Measurements from ENCODE around the gene OXCT2.

Gene OXCT2

DNA sequence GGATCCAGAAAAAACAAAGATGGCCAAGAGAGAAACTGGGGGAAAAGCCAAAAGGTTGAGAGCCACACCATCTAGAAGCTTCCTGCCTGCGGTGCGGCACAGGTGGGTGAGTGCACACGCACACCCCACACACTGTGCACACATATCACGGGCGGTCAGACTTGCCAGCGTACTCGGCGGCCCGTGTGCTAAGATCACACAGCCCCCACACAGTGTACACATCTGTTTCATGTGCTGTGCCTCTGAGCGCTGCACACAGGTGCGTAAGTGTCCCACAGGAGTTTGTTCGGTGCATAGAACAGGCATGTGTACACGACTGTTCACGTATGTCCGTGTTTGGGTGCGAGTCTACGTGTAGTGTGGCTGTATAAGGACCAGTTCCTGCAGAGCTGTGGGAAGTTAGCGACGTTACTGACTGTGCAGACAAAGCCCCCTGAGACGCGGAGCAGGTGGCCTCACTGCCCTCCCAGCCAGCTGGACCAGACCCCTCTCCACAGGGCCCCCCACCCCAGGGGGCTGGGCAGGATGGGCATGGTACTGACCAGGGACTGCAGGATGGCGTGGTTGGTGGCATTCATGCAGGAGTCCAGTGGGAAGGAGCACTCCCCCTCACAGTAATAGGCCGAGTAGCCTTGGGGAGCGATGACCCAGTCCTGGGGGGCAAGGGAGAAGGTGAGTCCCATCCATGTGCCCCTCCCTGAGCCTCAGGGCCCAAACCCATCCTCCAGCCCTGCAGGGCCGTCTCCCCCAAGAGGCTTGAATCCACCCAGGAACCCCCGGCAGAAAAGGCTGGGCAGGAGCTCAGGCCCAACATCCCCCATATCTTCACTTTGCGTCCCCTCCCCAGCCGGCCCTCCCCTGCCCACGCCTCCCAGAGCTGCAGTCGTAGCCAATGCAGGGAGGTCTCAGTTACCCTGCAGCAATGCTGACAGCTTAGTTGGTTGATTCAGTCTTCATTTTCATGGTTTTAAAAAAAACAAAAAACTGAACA lies 8.3 kb downstream of the OXCT2 start:
- DNase-seq (ENCODE audit: low read depth), result no peak

DNA sequence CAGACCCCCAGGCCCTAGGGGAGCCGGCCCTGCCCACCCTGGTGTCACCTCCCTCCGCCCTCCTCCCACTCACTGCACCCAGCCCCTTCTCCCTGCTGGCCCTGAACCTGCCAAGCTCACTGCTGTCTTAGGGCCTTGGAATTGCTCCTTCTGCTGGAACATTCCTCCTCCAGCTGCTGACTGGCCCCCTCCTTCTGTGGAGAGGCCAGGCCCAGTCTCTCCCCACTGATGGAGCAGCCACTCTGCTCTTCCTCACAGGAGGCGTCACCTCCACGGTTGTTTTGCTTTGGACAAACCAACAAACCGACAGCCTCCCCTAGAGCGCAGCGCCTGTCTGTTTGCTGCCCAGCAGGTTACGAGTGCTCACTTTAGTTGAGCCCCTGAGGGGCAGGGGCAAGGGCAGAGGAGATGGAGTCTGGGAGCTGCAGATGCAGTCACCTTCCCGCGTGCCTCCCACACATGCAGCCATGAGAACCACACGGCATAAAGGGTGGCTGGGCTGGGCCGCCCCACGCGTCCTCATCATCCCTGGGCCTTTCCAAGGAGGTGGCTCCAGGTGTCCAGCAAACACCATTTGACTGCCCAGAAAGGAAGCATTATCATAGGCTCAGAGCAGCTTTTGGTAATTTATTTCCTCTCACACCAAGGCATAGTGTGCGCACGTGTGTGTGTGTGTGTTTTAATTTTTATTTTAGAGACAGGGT lies 9.4 kb downstream of the OXCT2 start:
- DNase-seq (ENCODE audit: low read depth), result no peak

DNA sequence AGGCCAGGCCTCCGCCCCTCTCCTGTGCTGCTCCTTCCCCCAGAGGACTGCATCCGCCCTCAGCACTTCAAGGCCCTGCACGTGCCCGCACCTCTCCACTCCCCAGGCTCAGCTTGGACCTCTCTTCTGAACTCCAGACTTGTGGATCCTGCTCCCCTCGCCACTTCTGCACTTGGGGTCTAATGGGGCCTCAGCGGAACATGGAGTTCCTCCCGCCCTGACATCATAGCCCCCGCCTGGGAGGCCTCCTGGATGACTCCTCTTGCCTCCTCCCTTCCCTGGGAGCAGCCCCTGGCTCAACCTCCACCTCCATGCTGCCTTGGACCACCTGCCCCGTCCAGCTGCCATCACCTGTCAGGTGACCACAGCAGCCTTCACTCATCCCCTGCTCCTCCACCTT lies 10.1 kb downstream of the OXCT2 start:
- no peak for DNase-seq (ENCODE audit: low read depth)

DNA sequence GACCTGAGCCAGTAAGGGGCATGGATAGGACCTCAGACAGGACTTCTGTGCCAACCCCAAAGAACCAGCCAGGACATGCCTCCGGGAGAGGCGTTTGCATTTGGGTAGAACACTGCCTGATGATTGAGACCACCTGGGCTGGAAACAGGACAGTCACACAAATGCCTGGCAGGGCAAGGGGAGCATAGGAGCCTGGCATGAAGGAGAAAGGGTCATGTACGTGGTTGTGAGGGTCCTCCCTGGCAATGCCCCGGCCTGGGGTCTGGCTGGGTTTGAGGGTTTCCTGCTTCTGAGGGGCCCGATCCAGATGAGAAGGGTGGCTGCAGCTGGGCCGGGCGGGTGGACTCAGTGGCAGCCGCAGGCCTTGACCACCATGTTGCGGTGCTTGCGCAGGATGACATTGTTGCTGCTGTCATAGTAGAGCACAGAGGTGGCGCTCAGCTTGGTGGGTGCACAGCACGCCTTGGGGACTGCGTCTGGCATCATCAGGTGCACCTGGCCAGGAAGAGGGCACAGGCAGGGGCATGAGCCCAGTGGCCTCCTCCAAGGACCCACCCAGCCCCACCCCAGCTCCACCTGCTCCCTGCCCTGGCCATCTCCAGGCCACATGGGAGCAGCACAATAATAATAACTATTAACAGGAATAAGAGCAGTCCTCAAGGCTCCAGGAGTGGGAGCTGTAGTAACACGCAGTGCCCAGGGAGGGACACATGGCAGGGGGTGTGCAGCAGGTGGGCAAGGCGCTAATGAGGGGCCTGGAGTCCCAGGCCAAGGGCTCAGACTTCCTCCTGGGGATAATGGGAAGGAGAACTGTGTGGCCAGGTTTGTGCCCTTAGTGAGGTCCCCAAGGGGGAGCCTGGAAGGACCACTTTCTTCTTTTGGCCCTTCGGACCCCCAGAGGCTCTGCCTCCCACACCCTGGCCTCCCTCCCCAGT lies 10.8 kb downstream of the OXCT2 start:
- DNase-seq (ENCODE audit: low read depth), result no peak

DNA sequence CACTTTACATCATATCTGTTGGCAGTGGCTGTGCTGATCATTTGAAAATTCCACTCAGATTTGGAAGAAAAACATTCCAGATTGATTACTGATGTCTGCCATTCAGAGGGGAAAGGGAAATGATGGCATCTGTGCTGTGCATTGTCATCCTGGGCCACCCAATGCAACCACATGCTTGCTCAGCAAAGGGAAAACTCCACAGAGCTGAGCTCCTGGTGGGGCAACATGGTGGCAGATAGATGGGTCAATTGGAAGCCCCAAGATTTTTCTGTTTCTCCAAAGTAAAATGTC lies 11.8 kb downstream of the OXCT2 start:
- no peak for DNase-seq (ENCODE audit: low read depth)

DNA sequence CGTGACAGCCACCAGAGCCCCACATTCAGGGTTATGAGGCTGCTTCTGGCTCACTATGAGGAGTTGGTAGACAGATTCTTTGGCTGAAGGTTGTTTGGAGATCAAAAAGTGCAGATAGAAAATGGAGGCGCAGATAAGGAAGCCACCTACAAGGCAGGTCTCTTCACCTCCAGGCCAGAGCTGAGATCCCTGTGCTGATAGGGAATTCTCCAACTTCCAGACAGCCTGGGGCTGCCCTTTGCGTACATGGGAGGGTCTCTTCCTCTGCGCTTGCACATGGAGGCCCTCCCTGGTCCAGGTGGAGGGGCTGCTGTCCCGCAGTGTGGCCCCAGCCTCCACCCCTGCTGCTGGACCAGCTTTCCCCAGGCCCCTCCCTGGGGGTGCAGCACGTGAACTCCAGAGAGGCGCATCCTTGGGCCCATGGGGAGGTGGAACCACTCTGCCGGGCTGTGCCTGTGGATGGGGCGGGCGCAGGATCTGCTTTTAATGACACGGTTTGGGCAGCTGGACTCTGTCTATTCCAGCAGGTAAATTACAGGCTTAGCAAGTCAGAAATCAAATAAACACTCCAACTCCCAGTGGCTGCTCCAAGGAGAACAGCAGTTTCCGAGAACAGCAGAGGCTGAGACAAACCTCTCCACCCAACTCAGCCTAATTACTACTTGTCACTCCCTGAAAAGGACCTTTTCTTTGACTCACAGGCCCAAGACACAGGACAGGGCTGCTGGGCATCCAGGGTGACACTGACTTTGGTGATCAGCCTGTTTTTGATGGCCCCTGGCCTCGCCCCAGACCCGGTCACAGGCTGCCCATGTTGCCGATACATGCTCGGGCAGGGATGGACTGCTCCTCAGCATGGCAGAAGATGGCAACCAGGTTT lies 12.4 kb downstream of the OXCT2 start:
- no peak for DNase-seq (ENCODE audit: low read depth)

DNA sequence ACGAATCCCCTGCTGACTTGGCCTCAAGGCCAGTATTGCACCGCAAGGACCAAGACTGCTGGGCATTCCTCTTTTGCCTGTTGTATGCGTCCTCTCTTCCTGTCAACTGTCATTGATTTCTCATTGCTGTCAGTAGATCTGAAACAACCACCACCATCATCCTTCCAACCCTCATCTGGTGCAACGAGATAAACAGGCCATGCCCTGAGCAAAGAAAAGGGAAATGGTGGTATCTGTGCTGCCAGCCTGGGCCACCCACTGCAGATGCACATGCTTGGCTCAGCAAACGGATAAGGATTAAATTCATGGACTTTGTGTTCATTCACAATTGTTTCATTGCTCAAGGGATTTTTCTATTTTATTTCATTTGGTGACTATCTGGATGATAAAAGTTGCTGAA lies 13.6 kb downstream of the OXCT2 start:
- no peak for DNase-seq (ENCODE audit: low read depth)

DNA sequence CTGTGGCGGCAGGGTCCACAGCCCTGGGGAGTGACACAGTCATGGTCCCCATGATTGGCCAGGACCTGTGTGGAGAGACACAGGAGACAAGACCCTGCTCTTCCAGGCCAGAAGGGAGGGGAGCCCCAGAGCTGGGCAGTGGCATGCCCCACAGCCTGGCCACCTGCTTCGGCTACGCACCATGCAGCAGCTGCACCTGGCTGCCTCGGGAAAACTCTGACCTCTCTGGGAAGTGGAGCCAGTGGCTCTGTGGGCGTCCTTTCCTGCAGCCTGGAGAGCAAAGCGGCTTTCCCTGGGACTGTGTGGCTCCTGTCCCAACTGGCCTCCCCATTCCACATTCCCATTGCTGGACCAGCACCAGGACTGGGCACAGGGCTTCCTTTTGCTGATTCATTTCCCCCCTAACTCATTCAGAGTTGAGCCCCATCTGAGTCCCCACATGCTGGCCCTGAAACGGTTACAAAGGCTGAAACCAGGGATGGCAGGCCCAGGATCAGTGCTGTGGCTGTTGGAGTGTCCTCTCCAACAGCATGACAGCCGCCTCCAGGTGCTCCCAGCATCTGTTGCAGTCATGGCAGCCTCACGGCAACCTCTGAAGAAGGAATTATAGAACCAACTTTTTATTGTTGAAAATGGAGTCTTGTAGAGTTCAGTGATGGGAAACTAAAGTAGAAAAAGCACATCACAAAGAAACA lies 15.0 kb downstream of the OXCT2 start:
- DNase-seq (ENCODE audit: low read depth), result no peak

DNA sequence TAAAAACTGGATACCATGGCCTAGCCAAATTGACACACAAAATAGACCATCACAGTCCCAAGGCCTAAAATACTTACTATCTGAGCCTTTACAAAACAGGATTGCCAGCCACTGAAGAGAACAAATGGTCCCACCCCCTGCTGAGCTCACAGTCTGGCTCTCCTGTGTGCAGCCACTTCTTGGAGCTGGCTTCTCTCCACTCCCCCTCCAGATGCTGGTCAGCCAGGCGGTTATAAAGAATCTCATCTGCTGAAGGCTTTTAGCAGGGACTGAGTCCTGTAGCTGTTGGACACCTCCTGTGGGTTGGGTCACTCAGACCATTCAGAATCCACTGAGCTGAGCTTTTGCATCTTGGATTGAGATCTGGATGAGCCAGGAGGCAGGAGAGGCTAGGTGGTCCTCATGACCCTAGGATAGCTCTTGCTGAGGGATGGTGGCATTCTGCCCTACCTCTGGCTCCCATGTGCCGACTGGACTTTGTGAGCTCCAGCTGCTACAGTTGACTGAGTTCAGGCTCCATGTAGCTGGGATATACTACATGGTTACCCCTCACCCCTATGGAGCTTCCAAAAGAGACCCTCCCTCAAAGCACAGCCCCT lies 16.1 kb downstream of the OXCT2 start:
- DNase-seq (ENCODE audit: low read depth), result no peak

DNA sequence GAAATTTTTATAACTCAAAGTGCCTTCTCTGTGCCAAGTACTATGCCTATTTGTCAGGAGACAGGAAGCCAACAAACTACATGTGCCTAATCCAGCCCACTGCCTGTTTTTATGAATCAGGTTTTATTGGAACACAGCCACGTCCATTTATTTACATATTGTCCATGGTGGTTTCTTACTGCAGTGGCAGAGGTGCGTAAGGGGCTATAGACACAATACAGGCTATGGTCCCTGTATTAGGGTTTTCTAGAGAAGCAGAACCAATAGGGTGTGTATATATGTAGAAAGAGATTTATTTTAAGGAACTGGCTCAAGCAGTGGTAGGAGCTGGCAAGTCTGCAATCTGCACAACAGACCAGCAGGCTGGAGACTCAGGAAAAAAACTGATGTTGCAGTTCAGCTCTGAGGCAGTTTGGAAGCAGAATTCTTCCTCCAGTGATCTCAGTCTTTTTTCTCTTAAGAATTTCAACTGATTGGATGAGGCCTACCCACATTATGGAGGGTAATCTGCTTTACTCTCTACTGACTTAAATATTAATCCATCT lies 17.1 kb downstream of the OXCT2 start:
- no peak for DNase-seq (ENCODE audit: low read depth)

DNA sequence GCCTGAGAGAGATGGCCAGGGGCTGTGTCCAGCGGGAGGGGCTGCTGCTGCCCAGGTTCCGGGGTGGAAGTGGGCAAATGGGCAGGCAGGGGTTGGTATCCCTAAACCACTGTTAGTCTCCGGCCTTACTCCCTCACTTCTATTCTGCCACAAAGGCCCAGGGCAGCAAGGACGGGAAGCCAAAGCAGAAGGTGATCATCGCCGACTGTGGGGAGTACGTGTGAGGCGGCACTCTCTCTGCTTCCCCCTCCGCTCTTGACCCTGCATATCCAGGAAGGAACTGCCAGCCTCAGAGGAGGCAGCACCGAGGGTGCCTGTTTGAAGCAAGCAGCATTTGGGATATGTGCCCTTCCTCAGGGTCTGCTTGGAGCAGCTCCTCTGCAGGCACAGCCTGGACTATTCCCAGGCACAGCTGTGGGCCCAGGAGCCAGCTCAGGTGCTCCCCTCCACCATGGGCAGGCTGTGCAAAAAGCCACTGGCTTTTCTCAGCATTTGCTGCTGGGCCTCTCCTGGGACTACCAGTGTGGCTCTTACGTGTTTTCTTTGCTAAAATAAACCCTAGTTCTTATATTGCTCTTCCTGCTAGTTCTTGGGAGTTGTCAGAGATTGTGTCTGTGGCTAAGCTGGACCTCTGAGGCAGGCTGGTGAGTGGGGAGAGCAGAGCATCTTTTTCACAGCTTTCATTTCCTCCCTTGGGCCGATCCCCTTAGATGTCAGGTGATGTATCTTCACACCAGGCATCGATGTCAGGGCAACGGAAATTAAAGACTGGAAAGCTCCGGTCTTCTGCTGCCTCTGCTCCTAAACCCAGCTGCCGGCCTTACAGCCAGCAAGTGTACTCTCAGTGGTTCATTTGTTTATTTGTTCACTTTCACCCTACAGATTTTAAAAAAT lies 17.8 kb downstream of the OXCT2 start:
- no peak for DNase-seq (ENCODE audit: low read depth)

DNA sequence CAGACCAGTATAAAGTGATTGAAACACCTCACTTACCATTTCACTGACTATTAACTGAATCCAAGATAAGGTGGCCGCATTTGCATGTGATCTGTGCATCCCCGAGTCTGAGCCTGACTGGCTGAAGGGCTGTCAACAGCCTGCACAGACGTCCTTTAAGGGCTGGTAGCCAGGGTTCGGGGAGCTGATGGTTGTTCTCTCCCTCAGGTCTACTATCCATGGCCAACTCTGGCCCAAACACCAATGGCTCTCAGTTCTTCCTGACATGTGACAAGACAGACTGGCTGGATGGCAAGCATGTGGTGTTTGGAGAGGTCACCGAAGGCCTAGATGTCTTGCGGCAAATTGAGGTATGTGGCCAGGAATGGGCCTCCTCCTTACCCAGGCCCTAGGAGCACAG lies 18.4 kb downstream of the OXCT2 start:
- no peak for DNase-seq (ENCODE audit: low read depth)

DNA sequence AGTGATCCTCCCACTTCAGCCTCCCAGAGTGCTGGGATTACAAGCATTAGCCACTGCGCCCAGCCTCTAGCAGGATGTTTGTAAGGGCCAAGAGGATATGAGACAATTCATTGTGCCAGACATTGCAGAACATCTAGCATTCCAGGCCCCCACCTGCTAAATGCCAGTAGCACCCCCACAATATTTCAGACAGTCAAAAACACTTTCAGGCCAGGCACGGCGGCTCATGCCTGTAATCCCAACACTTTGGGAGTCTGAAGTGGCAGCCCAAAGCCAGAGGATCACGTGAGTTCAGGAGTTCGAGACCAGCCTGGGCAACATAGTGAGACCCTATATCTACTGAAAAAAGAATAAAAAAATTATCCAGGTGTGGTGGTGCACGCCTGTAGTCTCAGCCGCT lies 19.6 kb downstream of the OXCT2 start:
- DNase-seq (ENCODE audit: low read depth), result no peak

DNA sequence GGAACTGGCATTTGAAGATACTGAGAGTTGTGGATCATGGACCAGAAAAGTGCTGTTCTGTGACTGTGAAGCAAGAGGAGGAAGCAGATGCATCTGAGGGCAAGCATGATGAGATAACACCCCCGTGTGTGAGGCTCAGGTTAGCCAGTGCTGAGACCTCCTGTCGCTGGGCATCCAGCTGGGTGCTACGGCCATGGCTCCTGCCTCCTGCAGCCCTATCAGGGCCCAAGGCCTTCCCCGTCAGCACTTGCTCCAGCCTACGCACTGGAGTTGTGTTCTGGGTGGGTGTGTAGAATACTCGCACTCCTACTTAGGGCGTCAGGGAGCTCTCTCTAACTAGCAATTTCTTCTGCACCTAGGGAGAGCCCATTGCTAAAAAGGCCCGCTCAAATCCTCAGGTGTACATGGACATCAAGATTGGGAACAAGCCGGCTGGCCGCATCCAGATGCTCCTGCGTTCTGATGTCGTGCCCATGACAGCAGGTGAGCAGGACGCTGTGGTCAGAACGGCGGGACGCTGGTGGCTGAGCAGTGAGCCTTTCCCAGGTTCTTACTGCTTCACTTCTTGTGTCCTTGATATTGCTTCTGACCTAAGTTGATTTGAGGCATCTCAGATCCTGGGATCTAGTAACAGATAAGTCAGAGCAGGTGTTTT lies 26.0 kb downstream of the OXCT2 start:
- DNase-seq (ENCODE audit: low read depth), result no peak

DNA sequence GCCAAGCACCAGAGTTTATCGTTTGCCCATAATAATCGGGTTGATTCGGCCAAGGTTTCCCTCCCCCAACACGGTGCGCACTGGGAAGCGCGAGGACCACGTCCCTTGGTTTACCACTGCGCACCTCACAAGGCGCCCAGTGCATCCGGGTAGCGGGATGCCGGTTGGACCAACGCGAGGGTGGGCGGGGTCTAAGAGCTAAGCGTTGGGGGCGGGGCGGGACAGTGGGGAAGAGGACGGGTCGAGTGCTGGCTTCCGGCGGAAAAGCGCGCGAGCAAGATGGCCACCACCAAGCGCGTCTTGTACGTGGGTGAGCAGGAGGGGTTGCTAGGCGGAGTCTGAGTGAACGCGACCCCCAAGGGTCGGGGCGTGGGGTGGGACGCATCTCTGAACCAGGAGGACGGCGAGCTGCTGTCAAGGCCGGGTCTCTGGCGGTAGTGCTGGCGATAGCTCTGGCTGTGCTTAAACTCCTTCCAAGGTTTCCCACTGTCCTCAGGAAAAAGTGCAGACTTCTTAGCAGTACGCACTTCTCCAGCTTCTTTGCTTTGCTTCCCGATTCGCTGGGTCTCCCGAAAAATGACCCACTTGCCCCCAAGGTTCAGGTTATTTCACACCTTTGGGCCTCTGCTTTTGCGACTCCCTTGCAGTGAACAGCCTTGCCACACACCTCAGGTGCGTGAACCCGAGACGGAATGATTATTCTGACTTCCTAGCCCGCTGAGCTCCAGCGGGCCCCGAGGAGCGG lies 32.4 kb downstream of the OXCT2 start, which contains the start of gene PPIE:
PPIE (plus strand) TSS at position 261 of the 745 bp plus-strand sequence; CDS start at position 280, 19 bp downstream.
- DNase-seq (ENCODE audit: low read depth), result peak; percentile 96

DNA sequence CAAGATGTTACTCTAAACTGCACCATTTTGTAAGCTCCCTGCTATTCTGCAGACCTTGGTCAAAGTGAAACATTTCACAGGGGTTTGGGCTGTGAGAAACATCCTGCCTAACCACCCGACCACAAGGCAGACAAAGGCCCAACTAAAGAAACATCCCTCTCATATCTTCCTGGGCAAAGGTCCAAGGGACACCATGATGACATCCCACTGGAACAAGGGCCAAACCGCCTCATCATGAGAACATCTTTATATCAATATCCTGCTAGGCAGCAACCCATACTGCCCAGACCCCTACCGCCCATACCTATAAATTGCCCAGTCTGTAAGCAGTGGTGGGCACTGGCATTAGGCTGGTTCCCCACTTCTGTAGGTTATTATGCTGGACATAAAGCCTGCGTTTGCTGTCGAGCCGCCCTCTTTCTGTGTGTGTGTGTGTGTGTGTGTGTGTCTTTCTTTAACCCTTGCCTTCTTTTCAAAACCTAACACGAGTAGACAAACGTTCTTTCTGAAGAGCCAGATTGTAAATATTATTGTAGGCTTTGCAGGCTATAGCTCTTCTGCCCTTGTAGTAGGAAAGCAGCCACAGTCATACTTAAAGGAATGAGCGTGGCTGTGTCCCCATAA lies 33.5 kb downstream of the OXCT2 start:
- DNase-seq (ENCODE audit: low read depth), result no peak

DNA sequence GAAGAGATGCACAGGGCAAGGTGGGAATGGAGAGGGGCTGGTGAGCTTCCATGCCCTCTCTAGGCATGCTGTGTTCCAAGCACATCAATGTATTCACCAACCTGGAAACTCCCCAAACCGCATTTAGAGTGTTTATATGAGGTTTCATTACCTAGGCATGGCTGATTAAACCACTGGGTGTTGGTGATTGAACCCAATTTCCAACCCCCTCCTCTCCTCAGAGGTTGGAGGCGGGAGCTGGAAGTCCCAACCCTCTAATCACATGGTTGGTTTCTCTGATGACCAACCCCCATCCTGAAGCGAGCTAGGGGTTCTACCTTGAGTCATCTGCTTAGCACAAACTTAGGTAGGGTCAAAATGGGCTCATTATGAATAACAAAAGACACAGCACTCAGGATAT lies 35.4 kb downstream of the OXCT2 start:
- no peak for DNase-seq (ENCODE audit: low read depth)
